ENCODE data around the gene LPIN1. TPM values are rescaled to one million over a fixed set of nuclear protein-coding genes. Genes with fewer than 3 reads are reported as not detected.
A peak's percentile ranks its signal among the peaks of the same experiment; 100 is the strongest.

Gene LPIN1
- total and polyA plus RNA-seq, 2 of the 8 experiments (the other 6 are each of a cell fraction or from before 2014, with no cell fraction given) = 4.3 to 9.8 TPM

DNA sequence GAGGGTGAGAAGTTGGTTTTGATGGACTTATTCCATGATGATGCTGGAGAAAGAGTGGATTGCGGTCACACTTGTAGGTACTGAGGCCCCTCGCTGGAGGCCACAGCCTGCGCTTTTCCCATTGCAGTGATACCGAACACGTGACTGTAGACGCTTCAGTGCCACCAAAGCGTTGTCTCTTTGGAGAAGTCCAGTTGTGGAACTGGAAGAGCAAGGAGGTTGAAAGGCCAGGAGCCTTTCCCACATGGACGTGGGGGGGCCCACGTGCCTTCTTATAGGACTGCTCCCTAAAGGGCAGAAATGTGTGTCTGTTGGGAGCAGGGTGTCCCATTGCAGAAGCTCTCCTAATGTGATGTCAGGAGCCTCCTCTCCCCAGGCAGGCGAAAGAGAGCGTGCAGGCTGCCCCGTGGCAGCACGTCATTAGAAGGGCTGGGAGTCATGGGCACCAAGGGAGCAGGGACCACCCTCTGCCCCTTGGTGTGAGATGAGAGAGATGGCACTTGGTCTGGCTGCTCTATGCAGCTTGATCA lies 31.5 kb downstream of the LPIN1 start:
- Histone ChIP-seq H2AFZ (ENCODE audit: low read length) (no peak overlapping the region), H3K27me3 (replicated peaks in 1 of 4; ENCODE audit: control insufficient read depth in 3 of 4, extremely low read depth in 1 of 4, insufficient read depth in 3 of 4, low read length in 3 of 4) (no peaks in the 10 kb centered on the region), H3K56ac (replicated peaks; ENCODE audit: insufficient read length, low read depth, low read length) (no peak overlapping the region), H3K9me3 (ENCODE audit: insufficient read depth in 2 of 2, low read depth in 1 of 2, low read length in 1 of 2) (no peaks in the 10 kb centered on the region), H3K23ac (ENCODE audit: insufficient read length) (no peak overlapping the region), H2BK12ac (ENCODE audit: low read depth, low read length) (no peak overlapping the region), H3K27ac (ENCODE audit: low read depth, low read length) (no peak overlapping the region), H2AK5ac (ENCODE audit: low read depth, low read length) (peak overlapping the region; percentile 78; the same call in 1 of the 2 replicates), H3K79me2 (ENCODE audit: control insufficient read depth in 1 of 2, insufficient read depth in 2 of 2, low read length in 2 of 2) (no peaks in the 10 kb centered on the region), H2BK120ac (replicated peaks; ENCODE audit: low read depth, low read length) (no peak overlapping the region), H3K4me3 (ENCODE audit: extremely low read depth in 1 of 4, insufficient read depth in 2 of 4, low read depth in 3 of 4, low read length in 4 of 4) (no peak overlapping the region), H3K9ac (replicated peaks in 1 of 4; ENCODE audit: extremely low read depth in 1 of 4, low read depth in 3 of 4, low read length in 3 of 4) (no peak overlapping the region), H3K4ac (replicated peaks; ENCODE audit: insufficient read length, low read depth, low read length) (no peak overlapping the region), H4K20me1 (replicated peaks in 1 of 2; ENCODE audit: control insufficient read depth in 1 of 2, insufficient read depth in 2 of 2, low read length in 2 of 2) (peaks cover 0 to 2% of the 10 kb centered on the region in 2 experiments), H3K23me2 (ENCODE audit: low read depth, low read length) (no peaks in the 10 kb centered on the region), H2BK20ac (ENCODE audit: low read length) (no peak overlapping the region), H3K4me2 (ENCODE audit: insufficient read depth in 1 of 2, low read depth in 2 of 2, low read length in 2 of 2) (no peak overlapping the region), H3K36me3 (ENCODE audit: control insufficient read depth in 2 of 4, insufficient read depth in 4 of 4, low read length in 3 of 4) (peaks cover 0 to 8% (median 0%) of the 10 kb centered on the region in 4 experiments; a peak in 4 of 8 replicates), H3K14ac (ENCODE audit: insufficient read length) (no peak overlapping the region), H4K91ac (replicated peaks; ENCODE audit: insufficient read length, low read length) (no peak overlapping the region), H3K4me1 (replicated peaks in 1 of 4; ENCODE audit: control insufficient read depth in 3 of 4, insufficient read depth in 4 of 4, low read length in 3 of 4) (peaks cover 0 to 3% (median 1%) of the 10 kb centered on the region in 4 experiments; a peak in 3 of 7 replicates), H4K5ac (ENCODE audit: insufficient read length, low read depth, low read length) (no peak overlapping the region), H2BK5ac (ENCODE audit: low read depth, low read length) (no peak overlapping the region), H4K8ac (ENCODE audit: extremely low read depth, insufficient read depth, low read length) (no peak overlapping the region), H3K79me1 (ENCODE audit: low read depth, low read length) (no peaks in the 10 kb centered on the region), H2BK15ac (ENCODE audit: low read length) (no peak overlapping the region), H3K18ac (ENCODE audit: extremely low read depth, low read length) (no peak overlapping the region)
- whole genome bisulfite sequencing, 2 experiments (ENCODE audit: extremely low coverage in 1 of 2, insufficient coverage in 1 of 2, insufficient read length in 1 of 2, insufficient replicate concordance in 2 of 2, low coverage in 1 of 2, low lambda C conversion rate in 2 of 2, missing lambda C conversion rate in 1 of 2) = 94% methylated on average over 12 of the region's 13 CpGs; no CpG with 5 or more reads in 1 of the 2 experiments
- TF ChIP-seq ZNF274 (IDR thresholded peaks at IDR 0.05; ENCODE audit: borderline replicate concordance, extremely low read depth, low read length) (no peak), FOSL1 (IDR thresholded peaks at IDR 0.05; ENCODE audit: insufficient read depth, low read depth, low read length) (no peak), EP300 (IDR thresholded peaks at IDR 0.05; ENCODE audit: borderline replicate concordance in 1 of 2, low read depth in 2 of 2, low read length in 2 of 2) (no peak), CHD2 (IDR thresholded peaks at IDR 0.05; ENCODE audit: low read length) (no peak), TBP (IDR thresholded peaks at IDR 0.05; ENCODE audit: low read depth, low read length) (no peak), RAD21 (IDR thresholded peaks at IDR 0.05 in 1 of 2, conservative IDR thresholded peaks at IDR 0.05 in 1 of 2; ENCODE audit: low read depth in 2 of 2, low read length in 2 of 2) (no peak), TEAD4 (IDR thresholded peaks at IDR 0.05; ENCODE audit: low read depth, low read length) (no peak), CEBPB (IDR thresholded peaks at IDR 0.05; ENCODE audit: low read depth, low read length) (no peak), TCF12 (IDR thresholded peaks at IDR 0.05; ENCODE audit: low read depth, low read length) (no peak), POU5F1 (IDR thresholded peaks at IDR 0.05; ENCODE audit: low read depth, low read length) (no peak)
- TF ChIP-seq, protein P1, sequence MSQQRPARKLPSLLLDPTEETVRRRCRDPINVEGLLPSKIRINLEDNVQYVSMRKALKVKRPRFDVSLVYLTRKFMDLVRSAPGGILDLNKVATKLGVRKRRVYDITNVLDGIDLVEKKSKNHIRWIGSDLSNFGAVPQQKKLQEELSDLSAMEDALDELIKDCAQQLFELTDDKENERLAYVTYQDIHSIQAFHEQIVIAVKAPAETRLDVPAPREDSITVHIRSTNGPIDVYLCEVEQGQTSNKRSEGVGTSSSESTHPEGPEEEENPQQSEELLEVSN (IDR thresholded peaks at IDR 0.05) = no peak
- TF ChIP-seq, protein P2, sequence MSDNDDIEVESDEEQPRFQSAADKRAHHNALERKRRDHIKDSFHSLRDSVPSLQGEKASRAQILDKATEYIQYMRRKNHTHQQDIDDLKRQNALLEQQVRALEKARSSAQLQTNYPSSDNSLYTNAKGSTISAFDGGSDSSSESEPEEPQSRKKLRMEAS (IDR thresholded peaks at IDR 0.05) = no peak
- POLR2A ChIA-PET (ENCODE audit: partially characterized antibody) = no interaction called here
- CTCF ChIA-PET (ENCODE audit: partially characterized antibody) = interaction anchor here (0.7 to 10.8 kb wide), 11 partner anchors 9 to 1229 kb away, joined by 3 to 217 read pairs (median 4); partner anchors contain the start of gene LPIN1
- DNase-seq (ENCODE audit: low read depth in 1 of 2, low spot score in 2 of 2) (no peak), FAIRE-seq (no peak)

All from H1 (cell line).